ENCODE data around the gene C2CD4D.

The C2CD4D gene

DNA sequence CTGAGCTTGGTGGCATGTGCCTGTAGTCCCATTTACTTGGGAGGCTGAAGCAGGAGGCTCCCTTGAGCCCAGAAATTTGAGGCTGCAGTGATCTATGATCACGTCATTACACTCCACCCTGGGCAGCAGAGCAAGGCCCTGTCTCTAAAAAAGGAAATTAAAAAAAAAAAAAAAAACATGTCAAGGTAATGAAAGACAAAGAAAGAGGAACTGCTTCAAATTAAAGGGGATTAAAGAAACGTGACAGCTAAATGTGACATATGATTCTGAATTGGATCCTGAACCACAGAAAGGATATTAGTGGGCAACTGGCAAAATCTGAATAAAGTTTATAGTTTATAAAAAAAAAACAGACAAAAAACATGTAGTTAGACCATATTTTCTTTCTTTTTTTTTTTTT lies 3.8 kb upstream of the C2CD4D start:
- TF ChIP-seq, protein P1, sequence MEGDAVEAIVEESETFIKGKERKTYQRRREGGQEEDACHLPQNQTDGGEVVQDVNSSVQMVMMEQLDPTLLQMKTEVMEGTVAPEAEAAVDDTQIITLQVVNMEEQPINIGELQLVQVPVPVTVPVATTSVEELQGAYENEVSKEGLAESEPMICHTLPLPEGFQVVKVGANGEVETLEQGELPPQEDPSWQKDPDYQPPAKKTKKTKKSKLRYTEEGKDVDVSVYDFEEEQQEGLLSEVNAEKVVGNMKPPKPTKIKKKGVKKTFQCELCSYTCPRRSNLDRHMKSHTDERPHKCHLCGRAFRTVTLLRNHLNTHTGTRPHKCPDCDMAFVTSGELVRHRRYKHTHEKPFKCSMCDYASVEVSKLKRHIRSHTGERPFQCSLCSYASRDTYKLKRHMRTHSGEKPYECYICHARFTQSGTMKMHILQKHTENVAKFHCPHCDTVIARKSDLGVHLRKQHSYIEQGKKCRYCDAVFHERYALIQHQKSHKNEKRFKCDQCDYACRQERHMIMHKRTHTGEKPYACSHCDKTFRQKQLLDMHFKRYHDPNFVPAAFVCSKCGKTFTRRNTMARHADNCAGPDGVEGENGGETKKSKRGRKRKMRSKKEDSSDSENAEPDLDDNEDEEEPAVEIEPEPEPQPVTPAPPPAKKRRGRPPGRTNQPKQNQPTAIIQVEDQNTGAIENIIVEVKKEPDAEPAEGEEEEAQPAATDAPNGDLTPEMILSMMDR (IDR thresholded peaks at IDR 0.05; ENCODE audit: extremely low read depth, insufficient read depth, missing control alignments) = no peak
- DNase-seq (ENCODE audit: low spot score) = no peak
- in situ Hi-C loops (cut with MboI; ENCODE audit: low pct_unique_long_range_greater_than_20kb, low sequenced_read_pairs, unreplicated experiment) = no loop called here

DNA sequence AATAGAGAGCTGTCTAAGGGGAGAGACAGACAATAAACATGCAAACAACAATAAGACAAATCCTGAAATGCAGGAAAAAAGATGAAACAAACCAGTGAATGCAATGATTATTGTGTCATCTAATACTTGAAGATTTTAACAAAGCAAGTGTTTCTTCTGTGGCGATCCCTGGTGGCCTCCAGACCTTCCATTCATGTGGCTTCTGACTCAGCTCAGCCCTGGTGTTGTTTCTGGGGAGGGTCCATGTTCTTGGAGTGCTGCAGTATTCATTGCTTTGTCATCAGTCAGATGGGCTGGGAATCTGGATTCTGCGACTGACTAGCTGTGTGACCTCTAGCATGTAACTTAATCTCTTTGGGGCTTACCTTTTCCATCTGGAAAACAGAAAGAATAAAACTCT lies 1.5 kb upstream of the C2CD4D start:
- in situ Hi-C loops (cut with MboI; ENCODE audit: low pct_unique_long_range_greater_than_20kb, low sequenced_read_pairs, unreplicated experiment) = no loop called here
- DNase-seq (ENCODE audit: low spot score) = no peak
- TF ChIP-seq, protein P1 (IDR thresholded peaks at IDR 0.05; ENCODE audit: extremely low read depth, insufficient read depth, missing control alignments) = no peak

DNA sequence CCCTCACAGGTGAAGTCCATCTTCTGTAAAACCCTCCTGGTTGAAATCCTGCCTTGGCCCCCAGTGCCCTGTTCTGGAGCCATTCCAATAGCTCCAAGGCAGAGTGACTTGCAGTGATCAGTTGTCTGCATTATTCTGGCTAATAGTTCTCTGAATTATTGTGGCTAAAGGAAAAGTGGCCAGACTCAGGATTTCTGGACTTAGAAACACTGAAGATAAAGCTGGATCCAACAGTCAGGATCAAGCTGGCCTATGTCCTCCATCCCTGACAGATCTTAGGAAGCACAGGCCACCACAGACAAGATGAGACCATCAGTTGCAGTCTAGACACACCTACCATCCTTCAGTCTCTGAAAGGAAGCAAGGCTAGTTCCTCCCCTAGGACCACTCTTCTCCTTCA lies 801 bp upstream of the C2CD4D start:
- in situ Hi-C loops (cut with MboI; ENCODE audit: low pct_unique_long_range_greater_than_20kb, low sequenced_read_pairs, unreplicated experiment) = no loop called here
- DNase-seq (ENCODE audit: low spot score) = no peak
- TF ChIP-seq, protein P1 (IDR thresholded peaks at IDR 0.05; ENCODE audit: extremely low read depth, insufficient read depth, missing control alignments) = no peak

DNA sequence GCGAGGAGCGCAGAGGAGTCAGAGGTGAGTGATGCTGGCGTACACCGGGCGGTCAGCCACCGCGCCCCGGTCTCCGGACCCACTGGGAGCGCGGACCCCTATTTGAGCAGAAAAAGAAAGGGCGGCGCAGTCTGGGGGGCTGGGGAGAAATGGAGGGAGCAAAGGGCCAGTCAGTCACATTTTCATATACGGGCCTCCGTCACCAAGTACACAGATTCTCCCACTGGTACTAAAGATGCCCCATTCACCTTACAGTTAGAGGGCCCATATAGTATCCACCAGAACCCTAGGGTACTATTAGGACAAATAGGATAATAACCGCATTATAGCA lies 573 bp downstream of the C2CD4D start:
- TF ChIP-seq, protein P1 (IDR thresholded peaks at IDR 0.05; ENCODE audit: extremely low read depth, insufficient read depth, missing control alignments) = no peak
- no peak for DNase-seq (ENCODE audit: low spot score)
- in situ Hi-C loops (cut with MboI; ENCODE audit: low pct_unique_long_range_greater_than_20kb, low sequenced_read_pairs, unreplicated experiment) = no loop called here

DNA sequence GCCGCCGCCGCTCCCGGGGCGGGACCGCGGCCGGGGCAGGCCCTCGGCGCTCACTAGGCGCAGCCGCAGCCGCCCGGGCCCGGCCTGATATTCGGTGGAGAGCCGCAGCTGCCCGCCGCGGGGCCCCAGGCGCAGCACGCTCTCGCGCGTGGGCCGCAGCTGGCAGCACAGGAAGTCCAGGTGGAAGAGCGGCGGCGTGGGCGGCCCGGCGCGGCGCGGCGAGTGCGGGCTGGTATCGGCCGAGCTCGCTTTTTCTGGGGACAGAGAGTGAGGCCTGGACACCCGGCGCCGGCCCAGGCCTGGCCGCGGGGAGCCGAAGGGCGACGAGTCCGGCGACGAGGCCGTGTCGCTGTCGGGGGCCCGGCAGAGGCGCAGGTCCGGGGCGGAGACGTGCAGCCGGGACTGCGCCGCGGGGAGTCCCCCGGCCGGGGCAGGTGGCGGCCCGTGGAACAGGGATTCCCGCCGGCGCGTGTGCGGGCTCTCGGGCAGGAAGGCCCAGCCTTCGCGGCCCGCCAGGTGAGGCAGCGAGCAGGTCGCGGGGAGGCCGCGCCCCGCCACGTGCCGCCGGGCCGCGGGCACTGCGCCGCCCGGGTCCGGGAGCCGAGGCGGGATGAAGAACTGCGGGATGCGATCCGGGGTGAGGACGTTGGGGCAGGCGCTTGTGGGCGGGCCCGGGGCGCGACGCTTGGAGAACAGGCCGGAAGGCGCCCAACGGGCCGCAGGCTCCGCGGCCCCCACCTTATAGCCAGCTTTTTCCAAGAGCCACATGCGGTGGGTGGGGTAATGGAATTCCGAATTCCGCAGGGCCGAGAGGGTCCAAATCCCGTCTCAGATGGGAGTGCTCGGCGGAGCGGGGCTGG lies 1.2 kb downstream of the C2CD4D start:
- TF ChIP-seq, protein P1 (IDR thresholded peaks at IDR 0.05; ENCODE audit: extremely low read depth, insufficient read depth, missing control alignments) = no peak
- in situ Hi-C loops (cut with MboI; ENCODE audit: low pct_unique_long_range_greater_than_20kb, low sequenced_read_pairs, unreplicated experiment) = no loop called here
- peak; percentile 79 for DNase-seq (ENCODE audit: low spot score)

DNA sequence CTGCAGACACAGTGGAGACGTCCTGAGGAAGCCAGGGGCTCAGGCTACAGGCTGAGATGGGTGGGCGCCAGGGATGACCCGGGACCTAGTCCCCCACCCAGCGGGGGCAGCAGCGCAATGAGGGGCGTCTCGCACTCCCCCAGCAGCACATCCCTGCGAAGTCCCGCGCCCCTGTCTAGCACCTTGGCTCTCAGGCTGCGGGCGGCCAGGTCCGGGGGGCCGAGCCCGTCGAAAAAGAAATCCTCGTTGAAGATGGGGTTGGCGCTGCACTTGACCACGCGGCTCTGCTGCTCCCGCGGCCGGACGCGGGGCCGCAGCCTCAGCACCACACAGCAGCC lies 1.8 kb downstream of the C2CD4D start:
- DNase-seq (ENCODE audit: low spot score) = no peak
- TF ChIP-seq, protein P1 (IDR thresholded peaks at IDR 0.05; ENCODE audit: extremely low read depth, insufficient read depth, missing control alignments) = no peak
- in situ Hi-C loops (cut with MboI; ENCODE audit: low pct_unique_long_range_greater_than_20kb, low sequenced_read_pairs, unreplicated experiment) = no loop called here
